Measurements from ENCODE around the gene IKZF1. TPM values are rescaled to one million over a fixed set of nuclear protein-coding genes. Genes with fewer than 3 reads are reported as not detected.

The IKZF1 gene
- total and polyA plus RNA-seq, 2 of the 4 experiments (the other 2 are of a cell fraction) = not detected

GRCh38 chr7:50399206-50399605 lies 94.7 kb downstream of the IKZF1 start:
- no TSS peak for BruUV-seq (replicated peaks)
- H3K4ac ChIP-seq (ENCODE audit: low read depth, low read length) = no peak overlapping the region
- no peak overlapping the region for H2BK15ac ChIP-seq (ENCODE audit: low read depth, low read length)
- no peak overlapping the region for H2AFZ ChIP-seq (replicated peaks; ENCODE audit: low read length, poor library complexity)
- ChIA-PET CTCF (no interaction called here), POLR2A (ENCODE audit: unreplicated experiment) (no interaction called here)
- no peak overlapping the region for H3K56ac ChIP-seq (ENCODE audit: extremely low read depth, insufficient read depth, low read length)
- DNase-seq = no peak
- peaks cover 20% of the 10 kb centered on the region for H3K27me3 ChIP-seq (ENCODE audit: control insufficient read depth, insufficient read depth, low read length)
- intact Hi-C loops (cut with micrococcal nuclease) (no loop called here), in situ Hi-C loops (cut with MboI; ENCODE audit: low sequenced_read_pairs) (no loop called here), dilution Hi-C loops (cut with HindIII; ENCODE audit: low sequenced_read_pairs, unreplicated experiment) (no loop called here)
- H2BK20ac ChIP-seq (ENCODE audit: low read depth, low read length) = no peak overlapping the region
- no peaks in the 10 kb centered on the region for H3K79me1 ChIP-seq (ENCODE audit: low read depth in 1 of 2, low read length in 2 of 2)
- H4K20me1 ChIP-seq (ENCODE audit: insufficient read depth, low read length) = no peaks in the 10 kb centered on the region
- no peak overlapping the region for H3K9ac ChIP-seq (ENCODE audit: low read depth, low read length)
- TF ChIP-seq CTCF (conservative IDR thresholded peaks at IDR 0.05; ENCODE audit: low read depth, low read length) = no peak
- TF ChIP-seq CEBPB (IDR thresholded peaks at IDR 0.05; ENCODE audit: low read depth, low read length) = no peak
- no peak for TF ChIP-seq RCOR1 (IDR thresholded peaks at IDR 0.05; ENCODE audit: insufficient replicate concordance, low read length)
- TF ChIP-seq BHLHE40 (IDR thresholded peaks at IDR 0.05; ENCODE audit: low read depth, low read length) = no peak
- no peak for TF ChIP-seq CHD1 (IDR thresholded peaks at IDR 0.05; ENCODE audit: low read depth, low read length)
- no peak for TF ChIP-seq FOS (IDR thresholded peaks at IDR 0.05; ENCODE audit: low read depth, low read length)
- TF ChIP-seq MAZ (IDR thresholded peaks at IDR 0.05; ENCODE audit: borderline replicate concordance, low read depth, low read length) = no peak
- TF ChIP-seq ELK1 (IDR thresholded peaks at IDR 0.05; ENCODE audit: borderline replicate concordance, low read depth, low read length) = no peak
- TF ChIP-seq NFE2L2 (IDR thresholded peaks at IDR 0.05; ENCODE audit: low read depth, low read length) = no peak
- TF ChIP-seq POLR2A (IDR thresholded peaks at IDR 0.05; ENCODE audit: low read depth, low read length) = no peak
- no peak for TF ChIP-seq USF2 (IDR thresholded peaks at IDR 0.05; ENCODE audit: low read depth, low read length)
- TF ChIP-seq MAFK (IDR thresholded peaks at IDR 0.05; ENCODE audit: low read depth, low read length) = no peak
- no peak for TF ChIP-seq RFX5 (IDR thresholded peaks at IDR 0.05; ENCODE audit: low read depth, low read length)
- TF ChIP-seq RAD21 (IDR thresholded peaks at IDR 0.05; ENCODE audit: low read length) = no peak
- no peak for TF ChIP-seq MXI1 (IDR thresholded peaks at IDR 0.05; ENCODE audit: borderline replicate concordance, low read depth, low read length)
- no peak for TF ChIP-seq SMC3 (IDR thresholded peaks at IDR 0.05; ENCODE audit: low read depth, low read length)
- H2BK120ac ChIP-seq (ENCODE audit: low read depth, low read length) = no peak overlapping the region
- H3K4me2 ChIP-seq (ENCODE audit: low read depth, low read length) = no peak overlapping the region
- no peaks in the 10 kb centered on the region for H3K9me1 ChIP-seq (ENCODE audit: insufficient read depth, low read length)
- no peak overlapping the region for H2BK5ac ChIP-seq (ENCODE audit: low read depth, low read length, poor library complexity, severe bottlenecking)
- no peak overlapping the region for H4K91ac ChIP-seq (ENCODE audit: insufficient read depth, low read depth, low read length)
- H3K23ac ChIP-seq (ENCODE audit: low read depth, low read length) = no peak overlapping the region
- H3K4me3 ChIP-seq (ENCODE audit: insufficient read depth, low read depth, low read length) = no peak overlapping the region
- no peak overlapping the region for H3K27ac ChIP-seq (ENCODE audit: insufficient read depth, low read length)
- H3K14ac ChIP-seq (replicated peaks; ENCODE audit: low read depth, low read length) = no peak overlapping the region
- no peak overlapping the region for H4K5ac ChIP-seq (ENCODE audit: low read depth, low read length)
- no peaks in the 10 kb centered on the region for H3K9me3 ChIP-seq (ENCODE audit: control insufficient read depth, insufficient read depth, low read length)
- H3K4me1 ChIP-seq (ENCODE audit: control insufficient read depth, insufficient read depth, low read length) = no peaks in the 10 kb centered on the region
- H2AK9ac ChIP-seq (replicated peaks; ENCODE audit: low read depth, low read length, poor library complexity) = no peak overlapping the region
- ATAC-seq (ENCODE audit: low read depth) = no peak
- H4K8ac ChIP-seq (ENCODE audit: low read depth in 2 of 2, low read length in 2 of 2) = no peak overlapping the region
- no peak overlapping the region for H3K18ac ChIP-seq (ENCODE audit: low read depth, low read length)
- WGBS, 2 experiments (ENCODE audit: extremely low coverage in 2 of 2, insufficient read length in 1 of 2) = no CpG with 5 or more reads among the region's 1 CpG
- no peaks in the 10 kb centered on the region for H3K36me3 ChIP-seq (ENCODE audit: control insufficient read depth, insufficient read depth, low read length)
- H2AK5ac ChIP-seq (ENCODE audit: low read depth, low read length) = no peak overlapping the region
